GM12878 (cell line): ENCODE results near the gene SETD1A.

ENCODE experiments used
- BHLHE40 ChIP-seq, 2 experiments: fragments of 450-650 bp in 1 of 2; IDR thresholded peaks; 2 replicates each; pipeline ENCODE4 v1.6.1; 2011 to 2017; ENCODE audit warnings: low read depth in 2 of 2, borderline replicate concordance in 1 of 2, improper control_type of control experiment in 1 of 2, low read length in 1 of 2, mild to moderate bottlenecking in 1 of 2
- CTCF ChIP-seq, 3 experiments: IDR thresholded peaks in 2 of 3; conservative IDR thresholded peaks in 1 of 3; 2 replicates each; pipeline ENCODE4 v1.5.1; 2011; ENCODE audit warnings: low read depth in 3 of 3, low read length in 3 of 3, mild to moderate bottlenecking in 3 of 3, control low read depth in 2 of 3, moderate library complexity in 2 of 3, inconsistent platforms in 1 of 3, mixed read lengths in 1 of 3; ENCODE audit not compliant: control insufficient read depth in 2 of 3, insufficient read depth in 1 of 3; ENCODE audit errors: extremely low read depth in 1 of 3
- EP300 ChIP-seq, 2 experiments: fragments of 150-350 bp in 1 of 2; IDR thresholded peaks; 2 replicates each; pipeline ENCODE4 v1.6.1; 2011 to 2012; ENCODE audit warnings: low read depth in 2 of 2, low read length in 2 of 2, borderline replicate concordance in 1 of 2, improper control_type of control experiment in 1 of 2, inconsistent platforms in 1 of 2; ENCODE audit not compliant: control insufficient read depth in 1 of 2
- IRF3 ChIP-seq: fragments of 450-650 bp; IDR thresholded peaks from 2 replicates; pipeline ENCODE4 v1.6.1; 2014; ENCODE audit warnings: mild to moderate bottlenecking
- JUND ChIP-seq: IDR thresholded peaks from 2 replicates; pipeline ENCODE4 v1.6.1; 2012; ENCODE audit warnings: low read depth, mild to moderate bottlenecking, low read length, improper control_type of control experiment, moderate library complexity
- NFYB ChIP-seq: IDR thresholded peaks from 2 replicates; pipeline ENCODE4 v1.6.1; 2011; ENCODE audit warnings: low read depth, mild to moderate bottlenecking, low read length, improper control_type of control experiment, moderate library complexity; ENCODE audit not compliant: insufficient read depth
- POLR2A ChIP-seq: IDR thresholded peaks from 2 replicates; pipeline ENCODE4 v1.6.1; 2011; ENCODE audit warnings: low read depth, mild to moderate bottlenecking, low read length
- REST ChIP-seq: IDR thresholded peaks from 2 replicates; pipeline ENCODE4 v1.6.1; 2012; ENCODE audit warnings: mild to moderate bottlenecking, low read depth, low read length
- SIN3A ChIP-seq: IDR thresholded peaks from 2 replicates; pipeline ENCODE4 v1.6.1; 2012; ENCODE audit warnings: low read depth, low read length, improper control_type of control experiment
- TAF1 ChIP-seq: IDR thresholded peaks from 2 replicates; pipeline ENCODE4 v1.6.1; 2011; ENCODE audit warnings: mild to moderate bottlenecking, low read depth, low read length, borderline replicate concordance

- no peak for TF ChIP-seq NFYB
- no peak for TF ChIP-seq IRF3
- no peak for TF ChIP-seq POLR2A
- no peak for TF ChIP-seq TAF1
- no peak for TF ChIP-seq REST
- no peak for TF ChIP-seq SIN3A
- no peak for TF ChIP-seq CTCF (IDR thresholded peaks at IDR 0.05 in 2 of 3, conservative IDR thresholded peaks at IDR 0.05 in 1 of 3; ENCODE audit: control insufficient read depth in 2 of 3, extremely low read depth in 1 of 3, insufficient read depth in 1 of 3, low read depth in 3 of 3, low read length in 3 of 3)
- no peak for TF ChIP-seq EP300 (IDR thresholded peaks at IDR 0.05; ENCODE audit: borderline replicate concordance in 1 of 2, control insufficient read depth in 1 of 2, low read depth in 2 of 2, low read length in 2 of 2)
- TF ChIP-seq BHLHE40 (IDR thresholded peaks at IDR 0.05; ENCODE audit: borderline replicate concordance in 1 of 2, low read depth in 2 of 2, low read length in 1 of 2) = no peak
- no peak for TF ChIP-seq JUND
Observed at GRCh38 chr16:30992276-30992780, 34.8 kb downstream of the SETD1A start.
